H1 (cell line): ENCODE results near the gene HACD2. TPM values are rescaled to one million over a fixed set of nuclear protein-coding genes. Genes with fewer than 3 reads are reported as not detected.

Experiments used
- CTCF ChIA-PET: fragments of 300-600 bp; sonication (Branson Sonifier 250); formaldehyde crosslinking; loops from one replicate; lab custom pipeline; 2021; ENCODE audit not compliant: partially characterized antibody; lab: Charles Lee
- POLR2A ChIA-PET: fragments of 300-600 bp; sonication (Branson Sonifier 250); formaldehyde crosslinking; loops from one replicate; lab custom pipeline; 2021; ENCODE audit warnings: inconsistent platforms; ENCODE audit not compliant: partially characterized antibody; lab: Charles Lee
- DNase-seq, 2 experiments: peaks; one replicate each; pipeline versions ENCODE4 v3.0.0 to v3.0.0-alpha.2; 2010 to 2022; ENCODE audit warnings: low spot score in 2 of 2, low read depth in 1 of 2, mixed read lengths in 1 of 2
- FAIRE-seq: peaks from 2 replicates; lab custom pipeline; 2011; peaks lifted over from hg19 to GRCh38; lab: Jason Lieb, UNC
- H2AFZ ChIP-seq: 2 replicates; pipeline ENCODE4 v1.8.1; 2012; ENCODE audit warnings: low read length, inconsistent platforms
- H2AK5ac ChIP-seq: 2 replicates; pipeline ENCODE4 v1.6.1; 2013; ENCODE audit warnings: low read depth, low read length
- H2BK120ac ChIP-seq: replicated peaks from 2 replicates; pipeline ENCODE3; 2013; ENCODE audit warnings: low read depth, low read length, inconsistent platforms
- H2BK12ac ChIP-seq: 2 replicates; pipeline ENCODE4 v1.6.1; 2013; ENCODE audit warnings: low read depth, low read length
- H2BK15ac ChIP-seq: 2 replicates; pipeline ENCODE4 v1.6.1; 2013; ENCODE audit warnings: low read length
- H2BK20ac ChIP-seq: 2 replicates; pipeline ENCODE4 v1.6.1; 2013; ENCODE audit warnings: low read length
- H2BK5ac ChIP-seq: 2 replicates; pipeline ENCODE4 v1.6.1; 2013; ENCODE audit warnings: low read depth, low read length
- H3K14ac ChIP-seq: 2 replicates; pipeline ENCODE4 v1.6.1; 2013; ENCODE audit warnings: inconsistent platforms; ENCODE audit not compliant: insufficient read length
- H3K18ac ChIP-seq: 2 replicates; pipeline ENCODE4 v1.6.1; 2013; ENCODE audit warnings: low read length; ENCODE audit errors: extremely low read depth
- H3K23ac ChIP-seq: 2 replicates; pipeline ENCODE4 v1.6.1; 2013; ENCODE audit warnings: inconsistent platforms; ENCODE audit not compliant: insufficient read length
- H3K23me2 ChIP-seq: 2 replicates; pipeline ENCODE4 v1.6.1; 2013; ENCODE audit warnings: low read depth, low read length
- H3K27ac ChIP-seq: 2 replicates; pipeline ENCODE4 v1.6.1; 2011; ENCODE audit warnings: low read depth, low read length, inconsistent platforms
- H3K27me3 ChIP-seq, 4 experiments: replicated peaks in 1 of 4; 1 replicate in 1 of 4; 2 replicates in 3 of 4; pipeline versions ENCODE4 v1.6.1 to v1.8.1; 2011 to 2013; ENCODE audit warnings: low read length in 3 of 4, mild to moderate bottlenecking in 3 of 4, inconsistent platforms in 2 of 4, mixed read lengths in 2 of 4, moderate library complexity in 1 of 4; ENCODE audit not compliant: control insufficient read depth in 3 of 4, insufficient read depth in 3 of 4; ENCODE audit errors: extremely low read depth in 1 of 4
- H3K36me3 ChIP-seq, 4 experiments: 2 replicates each; pipeline versions ENCODE4 v1.6.1 to v1.8.1; 2011 to 2013; ENCODE audit warnings: mild to moderate bottlenecking in 4 of 4, low read length in 3 of 4, moderate library complexity in 2 of 4, control low read depth in 1 of 4, inconsistent platforms in 1 of 4; ENCODE audit not compliant: insufficient read depth in 4 of 4, control insufficient read depth in 2 of 4
- H3K4ac ChIP-seq: replicated peaks from 2 replicates; pipeline ENCODE3; 2013; ENCODE audit warnings: low read length, low read depth, mixed read lengths, inconsistent platforms; ENCODE audit not compliant: insufficient read length
- H3K4me1 ChIP-seq, 4 experiments: replicated peaks in 1 of 4; 1 replicate in 1 of 4; 2 replicates in 3 of 4; pipeline versions ENCODE4 v1.6.1 to v1.8.1; 2011 to 2013; ENCODE audit warnings: low read length in 3 of 4, inconsistent platforms in 2 of 4, mixed read lengths in 1 of 4; ENCODE audit not compliant: insufficient read depth in 4 of 4, control insufficient read depth in 3 of 4
- H3K4me2 ChIP-seq, 2 experiments: 2 replicates each; pipeline versions ENCODE4 v1.6.1 to v1.8.1; 2011 to 2013; ENCODE audit warnings: low read depth in 2 of 2, low read length in 2 of 2, control low read depth in 1 of 2, inconsistent platforms in 1 of 2, mild to moderate bottlenecking in 1 of 2; ENCODE audit not compliant: insufficient read depth in 1 of 2
- H3K4me3 ChIP-seq, 4 experiments: fragments of 200-600, 300-600 bp in 1 of 4; sonication (generic), shearing (Covaris generic), sonication (Bioruptor Twin) in 1 of 4; 2 replicates each; pipeline versions ENCODE4 v1.5.1 to v1.8.1; 2011 to 2016; ENCODE audit warnings: low read length in 4 of 4, low read depth in 3 of 4, control low read depth in 2 of 4, inconsistent platforms in 2 of 4, mild to moderate bottlenecking in 2 of 4, mixed read lengths in 1 of 4, moderate library complexity in 1 of 4; ENCODE audit not compliant: insufficient read depth in 2 of 4; ENCODE audit errors: extremely low read depth in 1 of 4
- H3K56ac ChIP-seq: replicated peaks from 2 replicates; pipeline ENCODE3; 2013; ENCODE audit warnings: low read depth, mild to moderate bottlenecking, mixed read lengths, low read length, inconsistent platforms; ENCODE audit not compliant: insufficient read length
- H3K79me1 ChIP-seq: 2 replicates; pipeline ENCODE4 v1.6.1; 2013; ENCODE audit warnings: low read depth, low read length, control low read depth
- H3K79me2 ChIP-seq, 2 experiments: 2 replicates each; pipeline versions ENCODE4 v1.6.1 to v1.8.1; 2012 to 2013; ENCODE audit warnings: low read length in 2 of 2, mild to moderate bottlenecking in 2 of 2, inconsistent platforms in 1 of 2; ENCODE audit not compliant: insufficient read depth in 2 of 2, control insufficient read depth in 1 of 2
- H3K9ac ChIP-seq, 4 experiments: replicated peaks in 1 of 4; 1 replicate in 1 of 4; 2 replicates in 3 of 4; pipeline versions ENCODE4 v1.6.1 to v1.8.1; 2011 to 2013; ENCODE audit warnings: low read depth in 3 of 4, low read length in 3 of 4, control low read depth in 2 of 4, mild to moderate bottlenecking in 2 of 4, moderate library complexity in 2 of 4, inconsistent platforms in 1 of 4; ENCODE audit errors: extremely low read depth in 1 of 4
- H3K9me3 ChIP-seq, 2 experiments: 2 replicates each; pipeline versions ENCODE4 v1.6.1 to v1.8.1; 2012 to 2013; ENCODE audit warnings: mild to moderate bottlenecking in 2 of 2, moderate library complexity in 2 of 2, control low read depth in 1 of 2, inconsistent platforms in 1 of 2, low read depth in 1 of 2, low read length in 1 of 2, mixed read lengths in 1 of 2; ENCODE audit not compliant: insufficient read depth in 2 of 2
- H4K20me1 ChIP-seq, 2 experiments: replicated peaks in 1 of 2; 2 replicates each; pipeline versions ENCODE3 to v1.8.1; 2011 to 2013; ENCODE audit warnings: inconsistent platforms in 2 of 2, low read length in 2 of 2, mild to moderate bottlenecking in 1 of 2; ENCODE audit not compliant: insufficient read depth in 2 of 2, control insufficient read depth in 1 of 2
- H4K5ac ChIP-seq: 2 replicates; pipeline ENCODE4 v1.6.1; 2013; ENCODE audit warnings: low read length, low read depth, mixed read lengths, inconsistent platforms; ENCODE audit not compliant: insufficient read length
- H4K8ac ChIP-seq: 2 replicates; pipeline ENCODE4 v1.8.0; 2013; ENCODE audit warnings: mild to moderate bottlenecking, moderate library complexity, low read length, inconsistent platforms; ENCODE audit not compliant: insufficient read depth; ENCODE audit errors: extremely low read depth
- H4K91ac ChIP-seq: replicated peaks from 2 replicates; pipeline ENCODE3; 2013; ENCODE audit warnings: low read length, mixed read lengths, inconsistent platforms; ENCODE audit not compliant: insufficient read length
- CEBPB ChIP-seq: IDR thresholded peaks from 2 replicates; pipeline ENCODE4 v1.6.1; 2012; ENCODE audit warnings: low read depth, low read length
- CREB1 ChIP-seq: IDR thresholded peaks from 2 replicates; pipeline ENCODE4 v1.6.1; 2012; ENCODE audit warnings: inconsistent platforms
- CTBP2 ChIP-seq: IDR thresholded peaks from 2 replicates; pipeline ENCODE4 v1.7.0; 2011; ENCODE audit warnings: borderline replicate concordance, mild to moderate bottlenecking, moderate library complexity, mixed read lengths, low read length; ENCODE audit not compliant: insufficient read depth, insufficient read length
- HDAC6 ChIP-seq: IDR thresholded peaks from one replicate; pipeline ENCODE4 v1.7.1; 2012; ENCODE audit warnings: low read depth, mild to moderate bottlenecking, inconsistent platforms, low read length, moderate library complexity
- MAFK ChIP-seq: IDR thresholded peaks from 2 replicates; pipeline ENCODE4 v1.6.1; 2012; ENCODE audit warnings: low read depth, mild to moderate bottlenecking, improper control_type of control experiment, low read length
- RBBP5 ChIP-seq: IDR thresholded peaks from 2 replicates; pipeline ENCODE4 v1.7.1; 2012; ENCODE audit warnings: low read depth, mild to moderate bottlenecking, inconsistent platforms, low read length, moderate library complexity, borderline replicate concordance
- SP2 ChIP-seq: IDR thresholded peaks from 2 replicates; pipeline ENCODE4 v1.6.1; 2012; ENCODE audit warnings: mild to moderate bottlenecking, low read length, inconsistent platforms
- TBP ChIP-seq: IDR thresholded peaks from 2 replicates; pipeline ENCODE4 v1.6.1; 2011; ENCODE audit warnings: low read depth, low read length, improper control_type of control experiment
- WGBS, 2 experiments: shearing (Covaris generic) in 1 of 2; methylation state at CpG; one replicate each; pipeline versions ENCODE4 v1.1.6 to v1.1.7; 2013 to 2015; ENCODE audit warnings: low lambda C conversion rate in 2 of 2, mixed read lengths in 2 of 2, inconsistent platforms in 1 of 2, low coverage in 1 of 2, missing lambda C conversion rate in 1 of 2; ENCODE audit not compliant: insufficient replicate concordance in 2 of 2, insufficient coverage in 1 of 2, insufficient read length in 1 of 2; ENCODE audit errors: extremely low coverage in 1 of 2, missing lambda C conversion rate in 1 of 2; 5-methylcytosine and 5-hydroxymethylcytosine counted together
- polyA plus RNA-seq, 7 experiments: library from polyadenylated mRNA; depleted of rRNA in 3 of 7; stranded (reverse) in 5 of 7; unstranded in 2 of 7; fragments of >200 nt in 5 of 7; fragments of 200-250 nt in 2 of 7; gene quantifications; 1 replicate in 5 of 7; 2 replicates in 1 of 7; 4 replicates in 1 of 7; pipeline versions ENCODE4 v1.2.1 to v1.2.3, GENCODE V29; 2011 to 2013; ENCODE audit warnings: missing spikeins in 2 of 7, mixed read lengths in 2 of 7
- total RNA-seq: library from RNA; stranded (reverse); fragmentation: NEBNext Ultra II Directional; extraction: Animal tissue kit (Norgen Biotek cat#: 25700); gene quantifications from 2 replicates; pipeline ENCODE4 v1.2.1, GENCODE V29; 2021

Gene HACD2
- total and polyA plus RNA-seq, 2 of the 8 experiments (the other 6 are each of a cell fraction or from before 2014, with no cell fraction given) = 24.9 to 31.2 TPM

GRCh38 chr3:123447416-123447748 is 137.5 kb downstream of the HACD2 start:
- FAIRE-seq = no peak
- Histone ChIP-seq H3K23me2 (peaks cover 10% of the 10 kb centered on the region; the same call in 1 of the 2 replicates), H3K4me3 (no peak overlapping the region), H2BK15ac (peak overlapping the region; percentile 88; the same call in 1 of the 2 replicates), H3K56ac (no peak overlapping the region), H3K79me2 (no peaks in the 10 kb centered on the region), H4K91ac (peak overlapping the region; percentile 37), H2BK5ac (no peak overlapping the region; the same call in 1 of the 2 replicates), H3K27ac (no peak overlapping the region), H2BK20ac (peak overlapping the region; percentile 18; the same call in 1 of the 2 replicates), H2AK5ac (no peak overlapping the region), H4K5ac (no peak overlapping the region), H3K14ac (no peak overlapping the region)
- CTCF ChIA-PET = interaction anchor here (0.6 to 5.0 kb wide), 28 partner anchors 9 to 133 kb away, joined by 3 to 35 read pairs (median 5); no protein-coding TSS in a partner anchor
- TF ChIP-seq CREB1 = no peak
- no peak for TF ChIP-seq CEBPB
- TF ChIP-seq TBP = no peak
- TF ChIP-seq HDAC6 = no peak
- no peak for TF ChIP-seq SP2
- TF ChIP-seq CTBP2 = no peak
- TF ChIP-seq MAFK = no peak
- no peak for TF ChIP-seq RBBP5
- TF ChIP-seq, all 59 proteins: peak for 0
- H3K79me1 ChIP-seq = no peaks in the 10 kb centered on the region
- H3K4me1 ChIP-seq = peaks cover 0 to 10% (median 3%) of the 10 kb centered on the region in 4 experiments; a peak in 6 of 7 replicates
- peak overlapping the region; percentile 93; the same call in 1 of the 2 replicates for H2AFZ ChIP-seq
- DNase-seq = no peak
- H4K8ac ChIP-seq = peak overlapping the region; percentile 94; the same call in 1 of the 2 replicates
- H3K4ac ChIP-seq = peak overlapping the region; percentile 29
- H3K27me3 ChIP-seq = peaks cover 11 to 39% (median 28%) of the 10 kb centered on the region in 4 experiments
- no peak overlapping the region for H3K23ac ChIP-seq
- peak overlapping the region; percentile 32; the same call in 1 of the 2 replicates for H3K18ac ChIP-seq
- H2BK12ac ChIP-seq = peak overlapping the region; percentile 84; the same call in 1 of the 2 replicates
- POLR2A ChIA-PET = interaction anchor here (1.4 kb wide), 1 partner anchor 132 kb away, joined by 3 read pairs; no protein-coding TSS in a partner anchor
- whole genome bisulfite sequencing, 2 experiments = 90% methylated on average over 27 of the region's 27 CpGs; no CpG with 5 or more reads in 1 of the 2 experiments
- H4K20me1 ChIP-seq = peaks cover 2 to 4% of the 10 kb centered on the region in 2 experiments
- H3K36me3 ChIP-seq = peaks cover 0 to 2% (median 0%) of the 10 kb centered on the region in 4 experiments; a peak in 1 of 8 replicates
- peak overlapping the region in 1 of 2 experiments; percentile 58; a peak in 2 of 4 replicates for H3K4me2 ChIP-seq
- no peak overlapping the region for H3K9ac ChIP-seq
- peak overlapping the region; percentile 33 for H2BK120ac ChIP-seq
- H3K9me3 ChIP-seq = no peaks in the 10 kb centered on the region
